Measurements from ENCODE around the gene SFXN2.

SFXN2 gene

GRCh38 chr10:102674566-102674965 lies 39.9 kb upstream of the SFXN2 start:
- Histone ChIP-seq H3K4me1 (ENCODE audit: control insufficient read depth, insufficient read depth, low read length) (peaks cover 76% of the 10 kb centered on the region), H3K27me3 (ENCODE audit: control insufficient read depth, insufficient read depth, low read length) (no peaks in the 10 kb centered on the region), H3K27ac (ENCODE audit: low read depth, low read length) (peak overlapping the region; percentile 43), H3K36me3 (ENCODE audit: control insufficient read depth, insufficient read depth, low read length) (no peaks in the 10 kb centered on the region), H3K9ac (ENCODE audit: low read depth, low read length) (no peak overlapping the region), H3K9me3 (ENCODE audit: control insufficient read depth, insufficient read depth, low read length) (no peaks in the 10 kb centered on the region), H3K4me3 (ENCODE audit: low read depth, low read length) (no peak overlapping the region)

- Histone ChIP-seq H3K9me3 (ENCODE audit: control insufficient read depth, insufficient read depth, low read length) (no peaks in the 10 kb centered on the region), H3K36me3 (ENCODE audit: control insufficient read depth, insufficient read depth, low read length) (no peaks in the 10 kb centered on the region), H3K4me3 (ENCODE audit: low read depth, low read length) (no peak overlapping the region), H3K4me1 (ENCODE audit: control insufficient read depth, insufficient read depth, low read length) (peaks cover 72% of the 10 kb centered on the region), H3K27me3 (ENCODE audit: control insufficient read depth, insufficient read depth, low read length) (no peaks in the 10 kb centered on the region), H3K9ac (ENCODE audit: low read depth, low read length) (no peak overlapping the region), H3K27ac (ENCODE audit: low read depth, low read length) (peak overlapping the region; percentile 43)
Measured at GRCh38 chr10:102675011-102675665, 39.3 kb upstream of the SFXN2 start.

GRCh38 chr10:102675666-102676533 lies 38.5 kb upstream of the SFXN2 start:
- Histone ChIP-seq H3K9me3 (ENCODE audit: control insufficient read depth, insufficient read depth, low read length) (no peaks in the 10 kb centered on the region), H3K4me3 (ENCODE audit: low read depth, low read length) (no peak overlapping the region), H3K27ac (ENCODE audit: low read depth, low read length) (peak overlapping the region; percentile 43), H3K27me3 (ENCODE audit: control insufficient read depth, insufficient read depth, low read length) (no peaks in the 10 kb centered on the region), H3K9ac (ENCODE audit: low read depth, low read length) (no peak overlapping the region), H3K36me3 (ENCODE audit: control insufficient read depth, insufficient read depth, low read length) (no peaks in the 10 kb centered on the region), H3K4me1 (ENCODE audit: control insufficient read depth, insufficient read depth, low read length) (peaks cover 64% of the 10 kb centered on the region)

GRCh38 chr10:102676534-102677315 lies 37.7 kb upstream of the SFXN2 start:
- H3K27me3 ChIP-seq (ENCODE audit: control insufficient read depth, insufficient read depth, low read length), result no peaks in the 10 kb centered on the region
- peaks cover 60% of the 10 kb centered on the region for H3K4me1 ChIP-seq (ENCODE audit: control insufficient read depth, insufficient read depth, low read length)
- peak overlapping the region; percentile 43 for H3K27ac ChIP-seq (ENCODE audit: low read depth, low read length)
- no peaks in the 10 kb centered on the region for H3K9me3 ChIP-seq (ENCODE audit: control insufficient read depth, insufficient read depth, low read length)
- no peak overlapping the region for H3K4me3 ChIP-seq (ENCODE audit: low read depth, low read length)
- H3K9ac ChIP-seq (ENCODE audit: low read depth, low read length), result no peak overlapping the region
- 0 out of 2 replicates have a peak, but pooled peaks cover 1% of the 10 kb centered on the region for H3K36me3 ChIP-seq (ENCODE audit: control insufficient read depth, insufficient read depth, low read length)

- H3K4me1 ChIP-seq (ENCODE audit: control insufficient read depth, insufficient read depth, low read length), result peaks cover 60% of the 10 kb centered on the region
- no peaks in the 10 kb centered on the region for H3K9me3 ChIP-seq (ENCODE audit: control insufficient read depth, insufficient read depth, low read length)
- no peak overlapping the region for H3K9ac ChIP-seq (ENCODE audit: low read depth, low read length)
- H3K27me3 ChIP-seq (ENCODE audit: control insufficient read depth, insufficient read depth, low read length), result no peaks in the 10 kb centered on the region
- peaks cover 9% of the 10 kb centered on the region for H3K36me3 ChIP-seq (ENCODE audit: control insufficient read depth, insufficient read depth, low read length)
- H3K4me3 ChIP-seq (ENCODE audit: low read depth, low read length), result no peak overlapping the region
- peak overlapping the region; percentile 43 for H3K27ac ChIP-seq (ENCODE audit: low read depth, low read length)
Measured at GRCh38 chr10:102677331-102678067, 36.9 kb upstream of the SFXN2 start.

GRCh38 chr10:102678068-102678400 lies 36.4 kb upstream of the SFXN2 start:
- Histone ChIP-seq H3K9me3 (ENCODE audit: control insufficient read depth, insufficient read depth, low read length) (no peaks in the 10 kb centered on the region), H3K27ac (ENCODE audit: low read depth, low read length) (no peak overlapping the region), H3K4me3 (ENCODE audit: low read depth, low read length) (no peak overlapping the region), H3K9ac (ENCODE audit: low read depth, low read length) (no peak overlapping the region), H3K4me1 (ENCODE audit: control insufficient read depth, insufficient read depth, low read length) (peaks cover 60% of the 10 kb centered on the region), H3K36me3 (ENCODE audit: control insufficient read depth, insufficient read depth, low read length) (peaks cover 12% of the 10 kb centered on the region), H3K27me3 (ENCODE audit: control insufficient read depth, insufficient read depth, low read length) (no peaks in the 10 kb centered on the region)

- peak overlapping the region; percentile 56 for H3K27ac ChIP-seq (ENCODE audit: low read depth, low read length)
Measured at GRCh38 chr10:102678842-102679289, 35.6 kb upstream of the SFXN2 start.

GRCh38 chr10:102679596-102679995 lies 34.8 kb upstream of the SFXN2 start:
- H3K27me3 ChIP-seq (ENCODE audit: control insufficient read depth, insufficient read depth, low read length), result no peaks in the 10 kb centered on the region
- no peak overlapping the region for H3K4me3 ChIP-seq (ENCODE audit: low read depth, low read length)
- H3K9ac ChIP-seq (ENCODE audit: low read depth, low read length), result no peak overlapping the region
- peaks cover 46% of the 10 kb centered on the region for H3K4me1 ChIP-seq (ENCODE audit: control insufficient read depth, insufficient read depth, low read length)
- peaks cover 17% of the 10 kb centered on the region for H3K36me3 ChIP-seq (ENCODE audit: control insufficient read depth, insufficient read depth, low read length)
- H3K27ac ChIP-seq (ENCODE audit: low read depth, low read length), result peak overlapping the region; percentile 56
- H3K9me3 ChIP-seq (ENCODE audit: control insufficient read depth, insufficient read depth, low read length), result no peaks in the 10 kb centered on the region

More at GRCh38 chr10:102678842-102679289, 35.6 kb upstream of the SFXN2 start:
- Histone ChIP-seq H3K36me3 (ENCODE audit: control insufficient read depth, insufficient read depth, low read length) (peaks cover 16% of the 10 kb centered on the region), H3K9ac (ENCODE audit: low read depth, low read length) (no peak overlapping the region), H3K9me3 (ENCODE audit: control insufficient read depth, insufficient read depth, low read length) (no peaks in the 10 kb centered on the region), H3K4me1 (ENCODE audit: control insufficient read depth, insufficient read depth, low read length) (peaks cover 53% of the 10 kb centered on the region), H3K27me3 (ENCODE audit: control insufficient read depth, insufficient read depth, low read length) (no peaks in the 10 kb centered on the region), H3K4me3 (ENCODE audit: low read depth, low read length) (no peak overlapping the region)

GRCh38 chr10:102681696-102682095 lies 32.7 kb upstream of the SFXN2 start:
- H3K27me3 ChIP-seq (ENCODE audit: control insufficient read depth, insufficient read depth, low read length), result no peaks in the 10 kb centered on the region
- peaks cover 25% of the 10 kb centered on the region for H3K36me3 ChIP-seq (ENCODE audit: control insufficient read depth, insufficient read depth, low read length)
- H3K4me3 ChIP-seq (ENCODE audit: low read depth, low read length), result no peak overlapping the region
- H3K9ac ChIP-seq (ENCODE audit: low read depth, low read length), result no peak overlapping the region
- H3K4me1 ChIP-seq (ENCODE audit: control insufficient read depth, insufficient read depth, low read length), result peaks cover 28% of the 10 kb centered on the region
- H3K27ac ChIP-seq (ENCODE audit: low read depth, low read length), result no peak overlapping the region
- H3K9me3 ChIP-seq (ENCODE audit: control insufficient read depth, insufficient read depth, low read length), result no peaks in the 10 kb centered on the region

- peaks cover 25% of the 10 kb centered on the region for H3K36me3 ChIP-seq (ENCODE audit: control insufficient read depth, insufficient read depth, low read length)
- H3K9me3 ChIP-seq (ENCODE audit: control insufficient read depth, insufficient read depth, low read length), result no peaks in the 10 kb centered on the region
- no peaks in the 10 kb centered on the region for H3K27me3 ChIP-seq (ENCODE audit: control insufficient read depth, insufficient read depth, low read length)
- H3K9ac ChIP-seq (ENCODE audit: low read depth, low read length), result no peak overlapping the region
- no peak overlapping the region for H3K4me3 ChIP-seq (ENCODE audit: low read depth, low read length)
- H3K4me1 ChIP-seq (ENCODE audit: control insufficient read depth, insufficient read depth, low read length), result peaks cover 21% of the 10 kb centered on the region
- H3K27ac ChIP-seq (ENCODE audit: low read depth, low read length), result no peak overlapping the region
Measured at GRCh38 chr10:102682416-102682815, 32.0 kb upstream of the SFXN2 start.
